Activated CD4-positive, alpha-beta T cell treated with anti-CD3 and anti-CD28 coated beads, Interleukin-2, amount 50 U/mL, for 48 hours (primary cell): ENCODE data around the gene CACNA1C.

Experiments used
- DNase-seq, 2 experiments: peaks; one replicate each; pipeline ENCODE4 v3.0.0-alpha.2; 2020

The CACNA1C gene

DNA sequence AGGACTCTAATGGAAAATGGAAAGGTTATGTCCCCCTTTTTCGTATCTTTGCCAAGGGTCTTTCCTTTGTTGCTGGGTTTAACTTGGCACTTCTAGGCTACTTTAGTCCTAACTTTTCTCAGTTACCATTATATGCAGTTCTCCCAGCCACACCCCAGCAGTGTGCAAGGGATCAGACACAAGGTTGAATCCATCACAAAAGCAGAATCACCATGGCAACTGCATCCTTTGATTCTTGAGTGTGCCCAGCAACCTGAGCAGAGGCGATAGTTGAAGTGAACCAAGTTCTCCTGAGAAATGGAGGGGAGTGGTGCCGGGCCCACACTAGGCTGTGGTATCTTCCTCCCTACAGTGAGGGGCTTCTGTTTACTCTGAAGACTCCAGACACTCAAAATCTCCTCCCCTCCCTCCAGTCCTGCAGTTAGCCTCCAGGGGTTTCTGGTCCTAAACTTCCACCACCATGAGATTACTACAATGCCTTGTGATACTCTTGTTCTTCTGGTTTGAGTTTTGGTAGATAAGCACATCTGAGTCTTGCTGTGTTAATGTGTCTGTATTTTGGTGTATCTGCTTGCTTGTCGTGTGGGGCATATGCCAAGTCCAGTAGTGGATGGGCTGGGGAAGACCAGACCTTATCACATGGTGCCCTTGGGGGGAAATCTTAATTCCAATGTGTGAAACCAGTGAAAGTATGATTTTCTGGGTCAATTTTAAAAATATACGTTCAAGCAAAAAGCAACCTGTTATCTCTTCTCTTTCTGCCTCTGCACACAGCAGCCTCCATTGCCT, 183.9 kb downstream of the CACNA1C start:
- DNase-seq, result no peak

- DNase-seq, result no peak
These were observed 185.3 kb downstream of the CACNA1C start for GRCh38 chr12:2238111-2238510.

GRCh38 chr12:2239381-2239871, 186.6 kb downstream of the CACNA1C start:
- DNase-seq, result no peak

DNA sequence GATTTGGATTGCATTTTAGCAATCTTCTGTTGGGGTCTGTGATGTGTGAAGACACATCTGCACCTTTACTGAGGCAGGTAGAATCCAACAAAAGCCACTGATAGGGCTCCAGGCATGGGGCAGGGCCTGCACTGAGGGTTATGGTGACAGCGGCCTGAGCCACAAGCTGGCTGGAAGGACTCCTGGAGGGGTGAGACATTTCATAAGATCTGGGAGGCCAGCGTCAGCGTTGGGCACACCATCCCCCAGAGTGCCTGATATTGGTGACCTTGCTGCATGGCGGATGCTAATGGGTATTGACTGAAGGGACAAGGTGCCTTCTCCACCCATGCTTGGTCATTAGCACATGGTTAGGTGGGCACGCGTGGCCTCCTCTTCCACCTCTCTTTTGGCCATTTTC, 187.6 kb downstream of the CACNA1C start:
- DNase-seq, result no peak

DNA sequence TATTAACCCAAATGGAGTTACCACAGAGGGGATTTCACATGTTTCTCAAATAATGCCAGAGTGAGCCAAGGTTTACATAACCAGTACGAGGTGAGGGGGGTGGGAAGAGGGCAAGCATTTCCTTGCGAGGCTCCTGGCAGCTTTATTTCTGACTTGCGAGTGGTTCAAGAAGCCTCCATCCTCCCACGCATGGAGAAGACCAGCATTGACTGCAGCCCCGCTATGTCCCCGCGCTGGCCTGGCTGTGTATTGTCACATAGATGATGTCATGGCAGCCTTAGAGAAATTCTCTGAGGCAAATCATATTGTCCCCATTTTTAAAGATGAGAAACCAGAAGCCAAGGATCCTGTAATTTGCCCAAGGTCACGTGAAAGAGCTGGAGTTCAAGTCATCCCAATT, 188.2 kb downstream of the CACNA1C start:
- no peak for DNase-seq

DNA sequence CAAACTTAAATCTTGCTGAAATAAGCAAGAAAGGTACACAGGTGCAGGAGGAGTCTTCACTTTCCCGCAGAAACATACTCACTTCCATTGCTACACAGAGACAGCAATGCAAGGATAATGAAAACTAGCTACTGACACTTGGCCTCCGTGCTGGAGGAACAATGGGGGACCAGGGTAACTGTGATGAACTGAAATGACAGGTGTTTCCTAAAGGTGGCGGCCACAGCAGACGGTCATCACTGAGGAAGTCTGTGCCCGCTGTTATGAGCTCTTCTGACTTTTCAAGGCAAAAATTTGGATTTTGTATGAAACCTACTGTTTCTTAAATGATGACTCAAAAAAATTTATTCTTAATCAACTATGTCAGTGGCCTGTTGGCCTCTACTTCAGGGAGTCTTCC, 189.4 kb downstream of the CACNA1C start:
- DNase-seq, result no peak

DNA sequence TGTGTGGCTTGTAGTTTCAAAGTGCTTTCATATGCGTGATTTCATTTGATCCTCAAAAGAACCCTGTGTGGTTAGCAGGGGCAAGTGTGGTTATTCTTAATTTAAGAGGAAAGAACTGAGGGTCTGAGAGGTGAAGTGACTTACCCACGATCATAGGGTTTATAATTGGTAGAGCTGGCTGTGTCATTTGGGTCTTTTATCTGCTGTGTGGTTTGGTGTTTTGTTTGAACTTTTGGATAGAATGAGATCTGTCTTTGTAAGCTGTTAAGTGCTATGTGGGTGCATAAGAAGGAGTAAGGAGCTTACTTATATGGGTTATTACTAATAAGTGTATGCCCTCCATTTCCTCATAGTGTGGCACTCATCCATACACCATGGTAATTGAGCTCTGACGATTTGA, 190.0 kb downstream of the CACNA1C start:
- no peak for DNase-seq

GRCh38 chr12:2243275-2243674, 190.5 kb downstream of the CACNA1C start:
- DNase-seq, result no peak

DNA sequence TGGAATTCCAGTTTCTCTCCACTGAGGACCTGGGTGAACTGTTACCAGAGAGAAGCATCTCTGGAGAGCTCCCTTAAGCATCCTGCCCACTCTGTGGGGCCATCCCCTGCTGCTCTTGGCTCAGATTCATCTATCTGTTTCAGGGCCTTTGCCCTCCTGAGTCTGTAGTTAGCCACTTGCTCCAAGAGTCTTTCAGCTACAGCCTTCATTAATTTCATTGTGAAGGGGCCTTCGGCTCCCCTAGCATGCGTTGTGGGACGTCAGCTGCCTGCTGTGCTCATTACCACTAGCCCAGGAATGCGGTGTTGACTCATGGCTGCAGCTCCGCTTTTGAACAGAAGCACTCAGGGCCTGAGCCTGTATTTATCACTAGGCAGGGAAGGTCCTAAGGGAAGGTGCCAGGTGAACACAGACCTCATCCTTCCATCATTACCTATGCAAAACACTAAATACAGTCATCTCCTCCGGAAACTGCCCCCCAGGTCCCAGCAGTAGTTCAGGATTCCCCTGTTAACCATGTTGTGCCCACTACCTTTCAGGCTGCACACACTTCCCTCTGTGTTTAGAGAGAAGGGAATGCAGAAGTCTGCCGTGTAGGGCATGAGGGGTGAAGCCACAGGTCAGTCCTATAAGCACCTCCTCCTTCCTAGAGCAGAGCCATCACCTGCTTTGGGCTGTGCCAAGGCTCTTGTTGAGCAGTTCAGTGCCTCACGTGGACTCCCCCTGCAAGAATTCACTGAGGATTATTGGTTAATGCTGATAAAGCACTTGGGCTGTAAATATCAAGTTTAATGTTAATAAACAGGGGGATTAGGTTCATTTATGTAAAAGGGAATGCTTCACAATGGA, 191.4 kb downstream of the CACNA1C start:
- no peak for DNase-seq

GRCh38 chr12:2246358-2246757, 193.6 kb downstream of the CACNA1C start:
- DNase-seq, result no peak

DNA sequence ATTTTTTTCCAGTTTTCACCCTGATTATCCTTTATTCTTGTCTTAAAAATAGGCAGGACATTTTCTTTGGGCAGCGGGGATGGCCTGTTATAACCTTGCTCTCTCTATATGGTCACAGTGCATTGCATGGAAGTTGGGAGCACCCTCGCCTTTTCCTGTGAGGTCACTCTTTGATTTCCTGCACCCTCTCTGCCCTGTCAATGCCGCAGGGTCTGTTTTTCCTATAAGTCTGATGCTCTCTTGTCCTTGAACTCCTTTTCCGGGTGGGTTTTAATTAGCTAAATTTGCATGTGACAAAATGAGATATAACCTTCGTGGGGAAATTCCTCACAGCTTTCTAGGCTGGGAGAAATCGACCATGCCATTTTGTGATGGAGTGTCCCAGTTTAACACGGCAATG, 194.3 kb downstream of the CACNA1C start:
- DNase-seq, result no peak

DNA sequence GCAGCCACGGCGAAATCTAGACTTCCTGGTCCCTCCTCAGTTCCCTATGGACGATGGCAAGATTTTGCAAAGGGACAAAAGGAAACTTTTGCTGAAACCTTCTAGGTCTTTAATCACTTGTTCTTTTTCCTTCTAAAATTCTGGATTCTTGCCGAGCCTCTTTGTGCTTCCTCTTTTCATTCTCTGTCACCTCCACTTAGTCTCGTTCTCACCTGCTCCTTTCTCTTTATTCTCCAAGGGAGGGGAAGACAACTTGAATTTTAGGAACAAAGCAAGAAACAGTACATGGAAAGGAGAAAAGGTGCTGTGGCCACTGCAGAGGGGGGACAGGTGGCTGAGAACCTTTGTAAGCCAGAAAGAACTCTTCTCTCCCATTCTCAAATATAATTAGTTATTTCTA, 194.8 kb downstream of the CACNA1C start:
- DNase-seq, result no peak

DNA sequence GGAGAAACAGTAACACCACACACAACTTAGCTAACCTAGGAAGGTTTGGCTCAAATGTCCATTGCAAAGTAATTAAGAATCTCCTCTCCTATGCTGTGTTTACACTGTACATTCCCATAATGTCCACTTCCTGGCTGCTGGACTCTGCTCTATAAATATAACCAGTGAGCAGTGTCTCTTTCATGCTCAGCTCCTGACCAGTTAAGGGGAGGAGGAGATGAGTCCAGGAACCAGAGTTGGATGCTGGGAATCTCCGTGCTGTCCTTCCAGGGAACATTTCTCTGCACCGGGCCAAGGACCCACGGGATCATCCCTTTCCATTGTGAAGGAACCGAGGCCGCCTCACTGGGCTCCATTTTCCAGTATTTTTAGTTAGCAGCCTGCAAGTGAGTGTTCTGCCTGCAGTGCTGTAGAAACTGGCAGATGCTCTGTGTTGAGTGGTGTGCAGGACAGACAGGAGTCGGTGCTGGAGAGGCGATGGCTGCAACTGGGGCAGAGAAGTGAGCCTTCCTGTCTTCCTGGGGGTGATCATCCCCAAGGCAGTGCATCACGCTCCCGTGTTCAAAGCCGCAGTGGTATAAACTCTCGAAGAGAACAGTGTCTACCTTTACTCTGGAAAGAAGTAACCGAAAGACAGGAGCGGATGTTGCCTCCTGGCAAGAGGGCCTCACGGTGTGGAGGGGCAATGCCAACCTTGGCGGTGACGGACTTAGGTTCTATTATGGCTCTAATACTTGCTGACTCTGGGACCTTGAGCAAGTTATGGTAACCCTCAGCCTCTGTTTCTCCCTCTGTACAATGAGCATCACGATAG, 195.5 kb downstream of the CACNA1C start:
- DNase-seq, result no peak

DNA sequence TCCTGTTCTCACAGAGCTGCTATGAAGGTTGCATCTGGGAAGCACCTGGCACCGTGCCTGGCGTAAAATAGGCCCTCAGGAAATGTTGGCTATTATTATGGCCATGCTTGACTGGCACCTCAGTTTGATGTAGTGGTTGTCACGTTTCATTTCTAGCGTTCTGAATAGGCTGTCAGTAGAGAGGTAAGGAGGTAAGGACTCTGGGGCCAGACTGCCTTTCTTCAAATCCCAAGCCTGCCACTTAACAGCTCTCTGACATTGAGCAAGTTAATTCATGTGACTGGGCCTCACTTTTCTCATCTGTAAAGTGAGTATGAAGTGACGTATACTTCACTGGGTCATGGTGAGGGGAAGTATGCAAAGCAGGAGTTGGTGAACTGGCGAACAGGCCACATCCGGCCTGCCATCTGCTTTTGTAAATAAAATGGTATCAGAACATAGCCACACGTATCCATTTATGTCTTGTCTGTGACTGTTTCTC, 196.2 kb downstream of the CACNA1C start:
- no peak for DNase-seq

DNA sequence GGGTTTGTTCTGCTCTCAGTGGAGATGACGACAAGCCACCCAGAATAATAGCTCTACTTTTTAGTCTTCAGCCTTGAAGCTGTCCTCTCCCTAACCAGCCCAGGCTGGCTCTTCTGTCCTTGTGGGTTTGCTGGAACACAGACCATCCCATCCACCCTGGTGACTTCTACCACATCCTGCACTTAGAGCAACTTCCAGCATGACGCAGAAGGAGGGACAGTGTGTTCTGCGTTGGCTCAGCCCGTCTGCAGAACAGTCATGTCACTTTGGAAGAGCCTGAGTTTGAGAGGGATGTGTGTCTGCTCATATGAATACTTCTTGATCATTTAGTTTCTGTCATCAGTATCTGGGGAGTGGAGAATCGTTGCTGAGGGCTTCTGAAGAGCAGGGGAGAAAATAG, 198.0 kb downstream of the CACNA1C start:
- no peak for DNase-seq

GRCh38 chr12:2251526-2252209, 198.9 kb downstream of the CACNA1C start:
- DNase-seq, result no peak

- DNase-seq, result no peak
These were observed 202.5 kb downstream of the CACNA1C start for GRCh38 chr12:2255311-2255710.

DNA sequence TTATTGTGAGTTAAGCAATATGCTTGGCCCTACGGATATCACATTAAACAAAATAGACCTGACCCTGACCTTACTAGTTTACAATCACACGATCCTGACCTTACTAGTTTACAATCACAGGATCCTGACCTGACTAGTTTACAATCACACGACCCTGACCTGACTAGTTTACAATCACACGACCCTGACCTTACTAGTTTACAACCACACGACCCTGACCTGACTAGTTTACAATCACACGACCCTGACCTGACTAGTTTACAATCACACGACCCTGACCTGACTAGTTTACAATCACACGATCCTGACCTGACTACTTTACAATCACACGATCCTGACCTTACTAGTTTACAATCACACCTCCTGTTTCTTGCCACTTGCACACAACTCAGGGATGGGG, 202.9 kb downstream of the CACNA1C start:
- DNase-seq, result peak; percentile 5 to 9

- no peak for DNase-seq
These were observed 203.7 kb downstream of the CACNA1C start for GRCh38 chr12:2256453-2256852.

DNA sequence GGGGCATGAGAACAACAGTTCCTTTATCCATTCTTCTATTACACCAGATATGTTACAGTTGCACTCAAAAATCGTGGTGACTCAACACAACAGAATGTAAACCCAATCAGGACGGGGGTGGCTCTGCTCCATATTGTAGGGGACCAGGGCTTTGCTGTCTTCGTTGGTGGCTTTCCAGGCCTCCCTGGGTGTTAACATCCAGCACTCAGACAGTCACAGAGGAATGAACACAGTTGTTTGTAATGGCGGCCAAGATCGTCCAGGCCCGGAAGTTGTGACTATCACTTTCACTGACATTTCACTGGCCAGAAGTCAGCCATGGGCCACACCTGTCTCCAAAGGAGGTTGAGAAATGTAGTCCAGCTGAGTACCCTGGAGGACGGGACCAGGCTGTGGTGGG, 204.1 kb downstream of the CACNA1C start:
- DNase-seq, result no peak

DNA sequence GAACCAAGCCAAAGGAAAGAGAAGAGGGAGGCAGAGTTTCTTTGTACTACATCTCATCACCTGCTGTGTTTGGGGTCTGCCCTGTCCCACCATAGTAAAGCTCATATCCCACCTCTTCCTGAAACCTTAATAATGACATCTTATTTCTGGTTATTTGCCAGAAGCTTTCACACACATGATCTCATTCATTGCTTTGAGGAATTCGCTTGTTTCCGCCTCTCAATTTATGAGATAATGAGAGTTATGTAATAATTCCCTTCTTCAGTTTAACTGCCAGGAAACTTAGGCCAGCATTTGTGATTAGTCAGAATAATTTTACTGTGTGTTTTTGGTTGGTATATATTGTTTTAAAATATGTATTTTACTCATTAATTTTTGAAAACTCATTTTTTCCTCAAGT, 205.2 kb downstream of the CACNA1C start:
- no peak for DNase-seq

GRCh38 chr12:2259369-2259768, 206.6 kb downstream of the CACNA1C start:
- no peak for DNase-seq
